Suprapubic skin (tissue), 4 donors: Measurements from ENCODE around the gene OAF.

ENCODE experiments used
- CTCF ChIP-seq, 2 donors: fragments of 200-600 bp in 1 of 2; fragments of 450-650 bp in 1 of 2; sonication (generic) in 1 of 2; IDR thresholded peaks; one replicate each; pipeline ENCODE4 v1.5.1; 2016 to 2019; ENCODE audit warnings: antibody characterized with exemption in 2 of 2, mild to moderate bottlenecking in 1 of 2, moderate library complexity in 1 of 2
- EP300 ChIP-seq: sonication (generic); formaldehyde crosslinking; IDR thresholded peaks from one replicate; pipeline ENCODE4 v1.6.1; 2017; ENCODE audit warnings: antibody characterized with exemption
- POLR2AphosphoS5 ChIP-seq, 3 donors: sonication (generic); formaldehyde crosslinking; IDR thresholded peaks; one replicate each; pipeline ENCODE4 v1.6.1; 2017; ENCODE audit warnings: antibody characterized with exemption in 3 of 3

GRCh38 chr11:120211522-120212258 is 858 bp downstream of the OAF start:
- TF ChIP-seq EP300: no peak
- no peak for TF ChIP-seq CTCF (IDR thresholded peaks at IDR 0.05)
- TF ChIP-seq POLR2AphosphoS5 (IDR thresholded peaks at IDR 0.05): no peak
